Mammary epithelial cell (primary cell): ENCODE data around the gene POLR3E.

Experiments used
- CTCF ChIP-seq, 2 donors: IDR thresholded peaks in 1 of 2; conservative IDR thresholded peaks in 1 of 2; 2 replicates each; pipeline ENCODE4 v1.5.1; 2011 to 2012; ENCODE audit warnings: inconsistent platforms in 2 of 2, low read length in 2 of 2, mild to moderate bottlenecking in 2 of 2, control low read depth in 1 of 2, low read depth in 1 of 2; ENCODE audit not compliant: insufficient read depth in 1 of 2; ENCODE audit errors: extremely low read depth in 1 of 2
- EZH2 ChIP-seq: IDR thresholded peaks from 2 replicates; pipeline ENCODE4 v1.6.1; 2012; ENCODE audit warnings: low read length, inconsistent platforms, borderline replicate concordance

- TF ChIP-seq CTCF (conservative IDR thresholded peaks at IDR 0.05 in 1 of 2, IDR thresholded peaks at IDR 0.05 in 1 of 2; ENCODE audit: extremely low read depth in 1 of 2, insufficient read depth in 1 of 2, low read depth in 1 of 2, low read length in 2 of 2) (no peak), EZH2 (no peak)
These were observed 38.5 kb downstream of the POLR3E start for GRCh38 chr16:22335668-22336246.
